T follicular helper cell (primary cell): Measurements from ENCODE around the gene ANGPTL4.
A peak's percentile ranks its signal among the peaks of the same experiment; 100 is the strongest.
"Not testable (repeated sequence)": the region's sequence is repeated elsewhere in the genome, so short reads cannot be mapped to it uniquely, and the experiment has no call there.

ENCODE experiments used
- DNase-seq: peaks from one replicate; pipeline ENCODE4 v3.0.0-alpha.2; 2020; ENCODE audit warnings: low read depth

ANGPTL4 gene

DNA sequence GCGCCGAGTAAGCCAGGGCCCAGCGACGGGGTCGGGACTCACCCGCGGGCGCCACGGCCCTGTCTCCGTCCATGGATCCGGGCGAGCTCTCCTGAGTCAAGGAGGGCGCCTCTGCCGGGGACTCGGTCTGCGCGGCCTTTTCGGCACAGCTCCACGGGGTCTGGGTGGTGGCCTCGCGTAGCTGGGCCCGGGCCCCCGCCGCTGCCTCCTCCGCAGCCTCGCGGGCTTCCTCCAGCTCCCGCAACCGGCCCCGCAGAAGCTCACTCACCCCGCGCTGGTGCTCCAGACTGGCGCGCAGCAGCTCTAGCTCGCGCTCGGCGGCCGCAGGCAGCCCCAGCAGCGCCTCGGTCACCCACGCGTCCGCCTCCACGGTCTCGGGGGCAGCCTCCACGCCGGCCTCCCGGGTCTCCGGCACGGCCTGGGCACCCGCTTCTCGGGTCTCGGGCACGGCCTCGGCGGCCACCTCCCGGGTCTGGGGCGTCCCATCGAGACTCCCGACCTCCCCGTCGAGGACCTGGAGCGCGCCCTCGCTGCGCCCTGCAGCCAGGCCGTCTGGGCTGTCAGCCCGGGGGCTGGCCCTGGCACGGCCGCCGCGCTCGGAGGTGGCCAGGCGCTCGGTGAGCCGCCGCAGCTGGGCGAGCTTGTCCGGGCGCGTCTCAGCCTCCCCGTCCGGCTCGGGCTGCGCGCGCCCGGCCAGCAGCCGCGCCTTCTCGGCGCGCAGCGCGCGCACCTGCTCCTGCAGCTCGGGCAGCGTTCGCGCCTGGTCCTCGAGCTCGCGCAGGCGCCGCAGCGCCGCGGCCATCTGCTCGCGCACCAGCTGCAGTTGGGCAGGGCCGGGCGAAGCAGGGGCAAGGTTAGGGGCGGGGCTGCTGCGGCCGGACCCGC lies 29.3 kb upstream of the ANGPTL4 start:
- no peak for DNase-seq

- DNase-seq: no peak
Measured at GRCh38 chr19:8335343-8336071, 28.4 kb upstream of the ANGPTL4 start.

DNA sequence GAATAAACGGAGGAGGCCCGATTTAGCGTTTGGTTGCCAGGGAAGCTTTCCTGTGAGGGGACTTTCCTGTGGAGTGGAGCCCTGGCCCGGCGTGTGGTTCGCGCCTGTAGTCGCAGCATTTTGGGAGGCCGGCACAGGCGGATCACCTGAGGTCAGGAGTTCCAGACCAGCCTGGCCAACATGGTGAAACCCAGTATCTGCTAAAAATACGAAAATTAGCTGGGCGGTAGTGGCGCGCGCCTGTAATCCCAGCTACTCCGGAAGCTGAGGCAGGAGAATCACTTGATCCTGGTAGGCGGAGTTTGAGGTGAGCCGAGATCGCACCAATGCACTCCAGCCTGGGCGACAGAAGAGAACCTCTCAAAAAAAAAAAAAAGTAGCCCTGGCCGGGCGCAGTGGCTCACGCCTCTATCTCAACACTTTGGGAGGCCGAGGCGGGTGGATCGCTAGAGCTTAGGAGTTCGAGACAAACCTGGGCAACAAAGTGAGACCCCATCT lies 27.8 kb upstream of the ANGPTL4 start:
- DNase-seq: no peak

DNA sequence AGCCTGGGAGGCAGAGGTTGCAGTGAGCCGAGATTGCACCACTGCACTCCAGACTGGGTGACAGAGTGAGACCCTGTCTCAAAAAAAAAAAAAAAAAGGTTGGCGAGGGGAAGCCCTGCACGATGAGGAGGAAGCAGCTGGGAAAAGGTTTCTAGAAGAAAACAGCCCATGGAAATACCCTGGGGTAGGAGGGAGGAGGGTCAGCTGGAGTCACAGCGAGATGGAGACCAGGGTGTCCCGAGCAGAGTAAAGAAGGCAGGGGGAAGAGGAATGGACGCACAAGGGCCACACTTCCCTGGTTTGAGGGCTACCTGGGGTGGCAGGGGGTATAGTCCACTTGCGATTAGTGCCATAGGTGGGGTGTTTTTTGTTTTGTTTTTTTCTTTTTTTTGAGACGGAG lies 27.3 kb upstream of the ANGPTL4 start:
- DNase-seq: no peak

DNA sequence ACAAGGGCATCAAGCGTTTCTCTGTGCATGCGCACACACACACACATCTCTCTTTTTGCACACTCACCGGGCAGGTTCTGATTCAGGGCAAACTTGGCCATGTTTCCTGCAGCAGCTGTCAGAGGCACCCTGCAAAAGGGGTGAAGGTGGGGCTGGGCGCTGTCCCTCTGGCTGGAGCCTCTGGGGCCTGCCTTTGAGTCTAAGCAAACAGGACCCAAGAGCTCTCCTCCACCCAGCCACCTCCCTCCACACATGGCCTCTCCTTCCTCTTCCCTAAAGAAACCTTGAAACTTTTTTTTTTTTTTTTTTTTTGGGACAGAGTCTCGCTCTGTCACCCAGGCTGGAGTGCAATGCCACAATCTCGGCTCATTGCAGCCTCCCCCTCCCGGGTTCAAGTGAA lies 26.2 kb upstream of the ANGPTL4 start:
- no peak for DNase-seq

DNA sequence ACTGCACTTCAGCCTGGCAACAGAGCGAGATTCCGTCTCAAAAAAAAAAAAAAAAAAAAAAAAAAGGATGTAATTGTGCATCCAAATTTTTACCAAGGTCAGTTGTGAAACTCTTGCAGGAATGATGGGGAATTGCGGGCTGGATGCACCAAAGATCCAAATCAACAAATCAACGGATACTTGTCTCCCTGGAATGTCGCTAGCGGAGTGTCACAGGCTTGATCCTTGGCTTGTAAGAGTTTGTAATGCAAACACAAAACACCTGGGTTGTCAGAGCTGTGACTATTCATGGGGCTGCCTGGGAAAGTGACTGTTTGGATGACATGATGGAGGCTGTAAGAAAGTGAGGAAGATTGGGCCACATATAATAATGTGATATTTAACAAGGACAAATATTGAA lies 25.1 kb upstream of the ANGPTL4 start:
- DNase-seq: no peak

DNA sequence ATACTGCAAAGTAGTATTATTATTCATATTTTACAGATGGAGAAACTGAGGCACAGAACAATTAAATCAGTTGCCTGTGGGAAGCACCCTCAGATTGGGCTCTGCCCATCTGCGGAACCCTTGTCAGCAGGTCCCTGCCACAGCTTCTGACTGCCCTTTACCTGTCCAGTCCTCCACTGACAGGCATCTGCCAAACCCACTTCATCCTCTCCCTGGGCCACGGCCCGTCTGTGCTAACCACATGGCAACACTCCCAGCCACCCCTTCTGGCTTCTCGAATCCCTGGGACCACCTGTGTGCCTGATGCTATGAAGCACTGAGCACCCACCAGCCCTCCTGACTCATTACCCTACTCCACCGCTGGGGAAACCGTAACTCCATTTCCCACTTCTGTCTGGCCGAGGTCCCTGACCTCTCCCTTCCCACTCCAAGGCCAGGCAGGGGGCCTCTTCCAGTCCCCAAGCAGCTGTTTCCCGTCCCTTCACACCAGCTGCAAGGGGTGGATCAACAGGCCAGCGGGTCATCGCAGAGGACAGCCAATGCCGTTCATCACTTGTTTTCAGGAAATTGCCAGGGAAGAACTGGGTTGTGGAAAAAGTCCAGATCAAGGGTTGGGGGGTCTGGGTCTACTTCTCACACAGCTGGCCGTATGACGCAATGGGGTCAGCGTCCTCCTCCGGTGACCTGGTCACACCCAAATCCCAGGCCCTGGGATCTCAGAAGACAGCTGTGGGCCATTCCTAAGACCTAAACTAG lies 23.4 kb upstream of the ANGPTL4 start:
- DNase-seq: no peak

GRCh38 chr19:8341504-8341903 lies 22.5 kb upstream of the ANGPTL4 start:
- not testable (repeated sequence) for DNase-seq

- DNase-seq: no peak
Measured at GRCh38 chr19:8342316-8342683, 21.7 kb upstream of the ANGPTL4 start.

- peak; percentile 85 for DNase-seq
Measured at GRCh38 chr19:8342684-8343482, 21.1 kb upstream of the ANGPTL4 start, which contains the start of gene KANK3. TSS of gene KANK3 (minus strand) at chr19:8343262. CDS start at chr19:8337828, 5,434 bp downstream.

- no peak for DNase-seq
Measured at GRCh38 chr19:8343483-8343844, 20.5 kb upstream of the ANGPTL4 start.

DNA sequence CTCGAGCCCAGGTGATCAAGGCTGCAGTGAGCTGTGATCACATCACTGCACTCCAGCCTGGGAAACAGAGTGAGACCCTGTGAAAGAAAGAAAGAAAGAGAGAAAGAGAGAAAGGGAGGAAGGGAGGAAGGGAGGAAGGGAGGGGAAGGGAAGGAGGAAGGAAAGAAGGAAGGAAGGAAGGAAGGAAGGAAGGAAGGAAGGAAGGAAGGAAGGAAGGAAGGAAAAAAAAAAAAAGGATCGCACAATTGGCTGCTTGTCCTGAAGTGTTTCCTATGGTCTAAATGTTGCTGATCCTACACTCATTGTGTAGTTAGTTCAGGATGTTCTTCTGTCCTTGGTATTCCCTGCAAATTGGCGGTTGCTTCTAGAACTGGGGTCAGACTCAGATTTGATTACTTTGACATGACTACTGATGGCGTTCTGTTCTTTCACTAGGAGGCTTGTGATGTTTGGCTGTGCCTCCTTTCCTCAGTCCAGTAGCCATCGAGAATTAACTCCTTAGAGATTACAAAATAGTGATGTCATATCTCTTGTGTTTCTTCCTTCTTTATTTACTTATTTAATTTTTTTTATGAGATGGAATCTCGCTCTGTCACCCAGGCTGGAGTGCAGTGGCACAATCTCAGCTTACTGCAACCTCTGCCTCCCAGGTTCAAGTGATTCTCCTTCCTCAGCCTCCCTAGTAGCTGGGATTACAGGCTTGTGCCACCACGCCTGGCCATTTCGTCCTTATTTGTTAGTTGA lies 14.2 kb upstream of the ANGPTL4 start:
- DNase-seq: not testable (repeated sequence)

DNA sequence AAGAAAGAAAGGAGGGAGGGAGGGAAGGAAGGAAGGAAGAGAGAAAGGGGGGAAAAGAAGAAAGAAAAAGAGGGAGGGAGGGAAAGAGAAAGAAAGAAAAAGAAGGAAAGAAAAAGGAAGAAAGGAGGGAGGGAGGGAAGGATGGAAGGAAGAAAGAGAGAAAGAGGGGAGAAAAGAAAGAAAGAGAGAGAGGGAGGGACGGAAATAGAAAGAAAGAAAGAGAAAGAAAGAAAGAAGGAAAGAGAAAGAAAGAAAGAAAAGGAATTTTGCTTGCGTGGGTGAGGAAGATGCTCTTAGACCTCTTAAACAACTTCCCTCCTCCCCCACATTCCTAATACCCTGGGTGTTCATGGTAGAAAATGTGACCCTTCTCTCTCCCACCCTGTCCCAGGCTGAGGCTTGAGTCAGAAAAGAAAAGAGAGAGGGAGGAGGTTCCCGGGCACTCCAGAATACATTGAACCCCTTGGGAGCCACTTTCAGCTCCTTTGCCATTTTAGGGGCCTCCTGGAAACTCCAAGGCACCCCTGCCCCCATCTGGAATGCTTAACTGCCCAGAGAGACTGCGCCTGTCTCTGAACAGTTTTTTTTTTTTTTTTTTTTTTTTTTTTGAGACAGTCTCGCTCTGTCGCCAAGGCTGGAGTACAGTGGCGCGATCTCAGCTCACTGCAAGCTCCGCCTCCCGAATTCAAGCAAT lies 11.7 kb upstream of the ANGPTL4 start:
- DNase-seq: no peak

GRCh38 chr19:8352845-8353244 lies 11.1 kb upstream of the ANGPTL4 start:
- DNase-seq: not testable (repeated sequence)

DNA sequence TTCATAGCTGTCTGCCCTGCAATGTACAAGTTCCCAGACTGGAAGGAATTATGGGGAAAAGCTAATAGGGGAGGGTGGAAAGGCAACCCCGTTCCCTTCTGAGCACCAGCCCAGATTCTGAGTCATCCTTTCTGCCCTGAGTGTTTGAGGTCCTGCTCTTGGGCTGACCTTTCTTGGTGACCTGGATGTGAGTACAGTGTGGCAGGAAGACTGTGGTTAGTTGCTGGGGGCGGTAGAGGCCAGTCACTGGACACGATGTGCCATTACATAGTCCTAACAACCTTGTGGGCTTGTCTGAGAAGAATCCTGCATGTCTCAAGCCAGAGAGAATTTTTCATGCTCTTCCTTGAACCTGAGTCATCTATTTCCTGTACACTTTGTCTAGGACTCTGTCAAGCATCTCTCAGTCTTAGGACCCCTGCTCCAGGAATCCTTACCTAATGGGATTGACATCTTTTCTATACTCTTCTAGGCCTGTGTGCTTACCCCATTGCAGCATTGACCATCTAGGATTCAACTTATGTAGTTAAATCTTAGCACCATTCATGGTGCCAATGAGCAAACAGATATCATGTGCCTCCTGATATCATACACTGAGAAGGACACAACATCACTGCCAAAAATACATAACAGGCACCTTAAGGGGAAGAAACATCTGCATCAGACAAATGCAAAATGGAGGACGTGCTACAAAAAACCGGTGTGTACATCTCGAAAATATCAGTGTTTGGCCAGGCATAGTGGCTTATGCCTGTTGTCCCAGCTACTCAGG lies 8.1 kb upstream of the ANGPTL4 start:
- DNase-seq: no peak

- DNase-seq: no peak
Measured at GRCh38 chr19:8357007-8357521, 6.9 kb upstream of the ANGPTL4 start.

DNA sequence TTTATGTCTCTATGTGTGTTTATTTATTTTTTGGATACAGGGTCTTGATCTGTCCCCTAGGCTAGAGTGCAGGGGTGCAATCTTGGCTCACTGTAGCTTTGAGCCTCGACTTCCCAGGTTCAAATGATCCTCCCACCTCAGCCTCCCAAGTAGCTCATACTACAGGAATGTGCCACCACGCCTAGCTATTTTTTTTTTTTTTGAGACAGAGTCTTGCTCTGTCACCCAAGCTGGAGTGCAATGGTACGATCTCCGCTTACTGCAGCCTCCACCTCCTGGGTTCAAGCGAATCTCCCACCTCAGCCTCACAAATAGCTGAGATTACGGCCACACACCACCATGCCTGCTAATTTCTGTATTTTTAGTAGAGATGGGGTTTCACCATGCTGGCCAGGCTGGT lies 5.0 kb upstream of the ANGPTL4 start:
- no peak for DNase-seq

DNA sequence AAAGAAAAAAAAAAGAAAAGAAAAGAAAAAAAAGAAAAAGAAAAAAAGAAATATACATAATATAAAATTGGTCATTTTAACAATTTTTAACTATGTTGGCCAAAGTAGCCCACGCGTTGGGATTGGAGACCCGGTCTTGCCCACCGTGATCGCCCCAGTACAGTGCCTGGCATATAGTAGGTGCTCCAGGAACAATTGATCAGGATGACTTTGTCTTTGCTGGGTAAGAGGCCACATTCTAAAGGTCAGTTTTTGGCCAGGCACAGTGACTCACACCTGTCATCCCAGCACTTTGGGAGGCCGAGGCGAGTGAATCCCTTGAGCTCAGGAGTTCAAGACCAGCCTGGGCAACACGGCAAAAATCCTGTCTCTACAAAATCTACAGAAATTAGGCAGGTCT lies 3.8 kb upstream of the ANGPTL4 start:
- no peak for DNase-seq
